Loucy (cell line): ENCODE data around the gene CIROP.

Experiments used
- H2AFZ ChIP-seq: fragments of 200-600 bp; sonication (generic); 2 replicates; pipeline ENCODE4 v1.6.0; 2016; ENCODE audit warnings: antibody characterized with exemption, mild to moderate bottlenecking, low read length, moderate library complexity
- H3F3A ChIP-seq: fragments of 200-600 bp; 2 replicates; pipeline ENCODE4 v1.6.0; 2016; ENCODE audit warnings: antibody characterized with exemption, low read depth, mild to moderate bottlenecking
- H3K27me3 ChIP-seq: fragments of 200-600 bp; sonication (generic); 2 replicates; pipeline ENCODE4 v1.6.1; 2014; ENCODE audit warnings: low read length, mild to moderate bottlenecking; ENCODE audit not compliant: insufficient read depth, poor library complexity, severe bottlenecking
- H3K36me3 ChIP-seq: fragments of 200-600 bp; sonication (generic); 2 replicates; pipeline ENCODE4 v1.6.1; 2016; ENCODE audit warnings: low read length; ENCODE audit not compliant: insufficient read depth
- H3K4me1 ChIP-seq: fragments of 200-600 bp; sonication (generic); 2 replicates; pipeline ENCODE4 v1.5.1; 2014; ENCODE audit warnings: low read length, mild to moderate bottlenecking; ENCODE audit not compliant: insufficient read depth, poor library complexity, severe bottlenecking
- H3K4me2 ChIP-seq: fragments of 200-600 bp; sonication (generic); 2 replicates; pipeline ENCODE4 v1.6.0; 2014; ENCODE audit warnings: antibody characterized with exemption, low read length, low read depth, mild to moderate bottlenecking; ENCODE audit not compliant: poor library complexity, severe bottlenecking
- H3K4me3 ChIP-seq: fragments of 200-600 bp; sonication (generic); 2 replicates; pipeline ENCODE4 v1.5.1; 2014; ENCODE audit warnings: low read length, mild to moderate bottlenecking, mixed read lengths; ENCODE audit not compliant: poor library complexity, severe bottlenecking
- H3K79me2 ChIP-seq: fragments of 200-600 bp; sonication (generic); 2 replicates; pipeline ENCODE4 v1.6.1; 2014; ENCODE audit warnings: low read length; ENCODE audit not compliant: insufficient read depth
- H3K9ac ChIP-seq: fragments of 200-600 bp; sonication (generic); 2 replicates; pipeline ENCODE4 v1.6.0; 2014; ENCODE audit warnings: mild to moderate bottlenecking, low read depth, low read length, moderate library complexity; ENCODE audit not compliant: poor library complexity, severe bottlenecking
- H3K9me2 ChIP-seq: fragments of 200-600 bp; sonication (generic); replicated peaks from 2 replicates; pipeline ENCODE4 v1.6.1; 2016; ENCODE audit warnings: low read depth, low read length, mixed read lengths
- H3K9me3 ChIP-seq: fragments of 200-600 bp; sonication (generic); 2 replicates; pipeline ENCODE4 v1.6.1; 2014; ENCODE audit warnings: mild to moderate bottlenecking, antibody characterized with exemption, low read length, low read depth; ENCODE audit not compliant: insufficient read depth
- H4K20me1 ChIP-seq: fragments of 200-600 bp; sonication (generic); 2 replicates; pipeline ENCODE4 v1.6.0; 2014; ENCODE audit warnings: antibody characterized with exemption, low read length, mild to moderate bottlenecking; ENCODE audit not compliant: insufficient read depth, poor library complexity, severe bottlenecking
- CTCF ChIP-seq: fragments of 200-600 bp; sonication (generic); conservative IDR thresholded peaks from 2 replicates; pipeline ENCODE4 v1.5.1; 2014; ENCODE audit warnings: mild to moderate bottlenecking, antibody characterized with exemption, low read length
- EZH2phosphoT487 ChIP-seq: fragments of 200-600 bp; IDR thresholded peaks from 2 replicates; pipeline ENCODE4 v1.6.1; 2018; ENCODE audit warnings: antibody characterized with exemption, mild to moderate bottlenecking, moderate library complexity, borderline replicate concordance

The CIROP gene

GRCh38 chr14:23063601-23064000 lies 41.2 kb downstream of the CIROP start:
- Histone ChIP-seq H3K4me1 (peaks cover 4% of the 10 kb centered on the region), H2AFZ (no peak overlapping the region), H3K4me2 (no peak overlapping the region), H3K9ac (no peak overlapping the region), H3K36me3 (peaks cover 88% of the 10 kb centered on the region; the same call in 1 of the 2 replicates), H3K27me3 (no peaks in the 10 kb centered on the region), H3F3A (no peaks in the 10 kb centered on the region), H4K20me1 (peaks cover 28% of the 10 kb centered on the region), H3K4me3 (no peak overlapping the region), H3K9me2 (no peaks in the 10 kb centered on the region), H3K79me2 (peaks cover 28% of the 10 kb centered on the region), H3K9me3 (no peaks in the 10 kb centered on the region)
- TF ChIP-seq EZH2phosphoT487 = no peak
- TF ChIP-seq CTCF = no peak

GRCh38 chr14:23062002-23062401 lies 42.8 kb downstream of the CIROP start:
- H3K9me2 ChIP-seq = no peaks in the 10 kb centered on the region
- H3K4me1 ChIP-seq = peaks cover 5% of the 10 kb centered on the region
- H3K79me2 ChIP-seq = peaks cover 15% of the 10 kb centered on the region; the same call in 1 of the 2 replicates
- peaks cover 74% of the 10 kb centered on the region; the same call in 1 of the 2 replicates for H3K36me3 ChIP-seq
- no peaks in the 10 kb centered on the region for H3F3A ChIP-seq
- H2AFZ ChIP-seq = no peak overlapping the region
- H3K4me3 ChIP-seq = no peak overlapping the region
- no peak overlapping the region for H3K4me2 ChIP-seq
- H4K20me1 ChIP-seq = peaks cover 16% of the 10 kb centered on the region
- H3K9ac ChIP-seq = no peak overlapping the region
- no peaks in the 10 kb centered on the region for H3K9me3 ChIP-seq
- no peaks in the 10 kb centered on the region for H3K27me3 ChIP-seq
- TF ChIP-seq EZH2phosphoT487 = no peak
- no peak for TF ChIP-seq CTCF

DNA sequence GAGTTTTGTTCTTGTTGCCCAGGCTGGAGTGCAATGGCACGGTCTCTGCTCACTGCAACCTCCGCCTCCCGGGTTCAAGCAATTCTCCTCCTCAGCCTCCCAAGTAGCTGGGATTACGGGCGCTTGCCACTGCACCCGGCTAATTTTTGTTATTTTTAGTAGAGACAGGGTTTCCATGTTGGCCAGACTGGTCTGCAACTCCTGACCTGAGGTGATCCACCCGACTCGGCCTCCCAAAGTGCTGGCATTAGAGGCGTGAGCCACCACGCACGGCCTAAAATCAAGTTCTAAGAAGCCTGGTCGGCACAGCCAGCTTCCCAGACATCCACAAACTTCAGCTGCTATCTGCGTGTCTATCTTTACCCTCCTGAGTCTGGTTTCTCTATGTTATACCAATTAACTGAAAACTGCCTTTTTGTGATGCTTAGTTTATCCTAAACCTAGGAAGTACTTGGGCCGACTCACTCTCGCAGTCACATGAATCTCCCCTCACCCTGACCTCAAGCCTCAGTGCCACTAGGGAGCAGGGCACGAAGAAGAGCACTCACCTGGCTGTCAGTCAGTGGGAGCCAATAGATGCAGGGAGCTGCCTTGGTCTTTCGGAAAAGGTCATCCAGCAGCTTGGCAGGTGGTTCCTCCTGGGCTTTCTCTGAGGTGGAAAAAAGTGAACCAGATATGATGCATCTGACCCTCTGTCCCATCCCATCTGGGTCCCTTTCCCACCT lies 44.1 kb downstream of the CIROP start:
- Histone ChIP-seq H3F3A (no peaks in the 10 kb centered on the region), H3K9me3 (no peaks in the 10 kb centered on the region), H3K36me3 (peaks cover 62% of the 10 kb centered on the region; the same call in 1 of the 2 replicates), H2AFZ (no peak overlapping the region), H3K4me1 (peaks cover 13% of the 10 kb centered on the region), H3K9ac (no peak overlapping the region), H3K9me2 (no peaks in the 10 kb centered on the region), H3K4me3 (no peak overlapping the region), H4K20me1 (peaks cover 4% of the 10 kb centered on the region), H3K4me2 (no peak overlapping the region), H3K27me3 (no peaks in the 10 kb centered on the region), H3K79me2 (peaks cover 3% of the 10 kb centered on the region; the same call in 1 of the 2 replicates)
- TF ChIP-seq EZH2phosphoT487 = no peak
- TF ChIP-seq CTCF = no peak
